Right lobe of liver (tissue), 6 donors: ENCODE measurements around the gene UNC5B. TPM values are rescaled to one million over a fixed set of nuclear protein-coding genes. Genes with fewer than 3 reads are reported as not detected.

ENCODE experiments used
- ATAC-seq, 4 donors: fragments of 200-7000 bp; cut with Tn5 transposase; one replicate each; pipeline ENCODE4 v1.9.1; 2020; ENCODE audit warnings: mild to moderate bottlenecking in 4 of 4, moderate library complexity in 4 of 4
- DNase-seq, 3 donors: peaks; one replicate each; pipeline ENCODE4 v3.0.0-alpha.2; 2020
- H3K27ac ChIP-seq, 3 donors: fragments of 200-600 bp; one replicate each; pipeline ENCODE4 v1.8.0; 2022
- H3K27me3 ChIP-seq, 2 donors: fragments of 200-600 bp; one replicate each; pipeline ENCODE4 v1.8.0; 2022
- H3K36me3 ChIP-seq, 4 donors: fragments of 200-600 bp; sonication (generic) in 1 of 4; one replicate each; pipeline versions ENCODE4 v1.5.1 to v1.8.0; 2017 to 2022; ENCODE audit warnings: control low read depth in 1 of 4
- H3K4me1 ChIP-seq, 4 donors: fragments of 200-600 bp; sonication (generic) in 1 of 4; one replicate each; pipeline versions ENCODE4 v1.5.1 to v1.8.0; 2017 to 2022; ENCODE audit warnings: control low read depth in 1 of 4
- H3K4me3 ChIP-seq, 3 donors: fragments of 200-600 bp; one replicate each; pipeline ENCODE4 v1.8.0; 2022
- H3K9me3 ChIP-seq, 4 donors: fragments of 200-600 bp; sonication (generic) in 1 of 4; one replicate each; pipeline versions ENCODE4 v1.5.1 to v1.8.0; 2017 to 2022; ENCODE audit warnings: control low read depth in 1 of 4
- POLR2A ChIP-seq: fragments of 450-650 bp; IDR thresholded peaks from one replicate; pipeline ENCODE4 v1.6.1; 2017; ENCODE audit warnings: antibody characterized with exemption, mild to moderate bottlenecking
- WGBS: methylation state at CpG from one replicate; pipeline ENCODE4 v1.1.6; 2018; ENCODE audit warnings: low coverage, low lambda C conversion rate; ENCODE audit not compliant: insufficient coverage; ENCODE audit errors: missing lambda C conversion rate; 5-methylcytosine and 5-hydroxymethylcytosine counted together
- intact Hi-C, 2 donors: fragments of 100-400 bp; cut with DNase I; formaldehyde crosslinking; loops; one replicate each; pipeline versions ENCODE4 v1.11.2 to v1.14.1; 2022
- total RNA-seq, 6 experiments: library from RNA; depleted of rRNA in 2 of 6; stranded (reverse); fragments of >200 nt in 2 of 6; fragmentation: NEBNext Ultra II Directional in 3 of 6; extraction: Animal tissue kit (Norgen Biotek cat#: 25700) in 3 of 6; gene quantifications; one replicate each; pipeline versions ENCODE4 v1.1.0 to v1.2.4, GENCODE V29; 2016 to 2023
- TF ChIP-seq, protein P1 (sequence below), 4 donors: fragments of 200-600 bp in 3 of 4; fragments of 450-650 bp in 1 of 4; IDR thresholded peaks; one replicate each; pipeline versions ENCODE4 v1.5.1 to v1.8.0; 2016 to 2022; ENCODE audit warnings: antibody characterized with exemption in 4 of 4, mild to moderate bottlenecking in 2 of 4
- donor health status: DM: no; HTN: yes; CAD: no.
- donor health status: DM: no; HTN: no; CAD: no.
- donor health status: DM: no; HTN: no; CAD: no.
- donor health status: DM: no; HTN: yes; CAD: no.
- donor health status: DM: no; HTN: yes; CAD: no.

Gene UNC5B
- total RNA-seq, 6 experiments from 2014 or later, result 1.0 to 6.2 (median 2.1) TPM

DNA sequence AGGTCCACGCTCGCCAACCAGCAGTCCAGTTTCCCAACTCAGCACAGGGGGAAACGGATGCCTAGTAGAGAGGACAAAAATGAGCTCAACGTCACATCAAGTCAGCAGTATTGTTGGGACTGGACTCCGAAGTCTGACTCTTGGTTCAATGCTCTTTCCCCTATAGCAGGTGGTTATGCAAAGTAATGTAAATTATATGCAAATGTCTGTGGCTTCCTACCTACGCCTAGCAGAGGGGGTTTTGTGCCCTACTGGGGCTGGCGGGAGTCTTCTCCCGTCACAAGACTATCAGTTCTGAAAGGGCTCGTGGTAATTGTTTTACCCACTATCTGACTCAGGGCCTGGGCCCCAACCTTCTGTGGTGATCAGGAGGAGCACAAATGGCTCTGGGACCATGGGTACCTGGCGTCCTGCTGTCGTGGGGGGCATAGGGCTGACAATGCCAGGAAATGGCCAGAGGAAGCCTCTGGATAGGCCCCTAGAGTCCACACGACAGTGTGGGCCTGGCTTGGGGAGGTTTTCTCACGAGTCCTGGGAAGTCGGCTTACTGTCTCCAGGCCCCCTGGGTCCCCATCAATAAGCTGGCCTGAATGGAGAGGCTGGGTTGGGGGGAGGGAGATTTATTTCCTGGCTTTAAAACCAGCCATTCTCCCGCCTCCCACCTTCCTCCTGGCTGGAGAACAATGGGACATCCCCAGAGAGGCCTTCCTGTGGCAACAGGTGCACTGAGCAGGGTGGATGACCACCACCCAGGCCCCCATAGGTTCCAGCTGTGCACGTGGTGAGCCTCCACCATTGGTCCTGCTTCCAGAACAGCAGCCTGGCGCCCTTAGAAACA is 41.8 kb downstream of the UNC5B start:
- Histone ChIP-seq H3K27ac (no peak overlapping the region), H3K9me3 (no peaks in the 10 kb centered on the region), H3K4me1 (no peaks in the 10 kb centered on the region), H3K36me3 (no peaks in the 10 kb centered on the region), H3K27me3 (no peaks in the 10 kb centered on the region), H3K4me3 (no peak overlapping the region)
- ATAC-seq (no peak), DNase-seq (no peak)
- 84% methylated on average over 10 of the region's 17 CpGs for WGBS
- intact Hi-C loops, result no loop called here
- TF ChIP-seq, protein P1, sequence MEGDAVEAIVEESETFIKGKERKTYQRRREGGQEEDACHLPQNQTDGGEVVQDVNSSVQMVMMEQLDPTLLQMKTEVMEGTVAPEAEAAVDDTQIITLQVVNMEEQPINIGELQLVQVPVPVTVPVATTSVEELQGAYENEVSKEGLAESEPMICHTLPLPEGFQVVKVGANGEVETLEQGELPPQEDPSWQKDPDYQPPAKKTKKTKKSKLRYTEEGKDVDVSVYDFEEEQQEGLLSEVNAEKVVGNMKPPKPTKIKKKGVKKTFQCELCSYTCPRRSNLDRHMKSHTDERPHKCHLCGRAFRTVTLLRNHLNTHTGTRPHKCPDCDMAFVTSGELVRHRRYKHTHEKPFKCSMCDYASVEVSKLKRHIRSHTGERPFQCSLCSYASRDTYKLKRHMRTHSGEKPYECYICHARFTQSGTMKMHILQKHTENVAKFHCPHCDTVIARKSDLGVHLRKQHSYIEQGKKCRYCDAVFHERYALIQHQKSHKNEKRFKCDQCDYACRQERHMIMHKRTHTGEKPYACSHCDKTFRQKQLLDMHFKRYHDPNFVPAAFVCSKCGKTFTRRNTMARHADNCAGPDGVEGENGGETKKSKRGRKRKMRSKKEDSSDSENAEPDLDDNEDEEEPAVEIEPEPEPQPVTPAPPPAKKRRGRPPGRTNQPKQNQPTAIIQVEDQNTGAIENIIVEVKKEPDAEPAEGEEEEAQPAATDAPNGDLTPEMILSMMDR (IDR thresholded peaks at IDR 0.05), result no peak
- TF ChIP-seq POLR2A, result no peak

DNA sequence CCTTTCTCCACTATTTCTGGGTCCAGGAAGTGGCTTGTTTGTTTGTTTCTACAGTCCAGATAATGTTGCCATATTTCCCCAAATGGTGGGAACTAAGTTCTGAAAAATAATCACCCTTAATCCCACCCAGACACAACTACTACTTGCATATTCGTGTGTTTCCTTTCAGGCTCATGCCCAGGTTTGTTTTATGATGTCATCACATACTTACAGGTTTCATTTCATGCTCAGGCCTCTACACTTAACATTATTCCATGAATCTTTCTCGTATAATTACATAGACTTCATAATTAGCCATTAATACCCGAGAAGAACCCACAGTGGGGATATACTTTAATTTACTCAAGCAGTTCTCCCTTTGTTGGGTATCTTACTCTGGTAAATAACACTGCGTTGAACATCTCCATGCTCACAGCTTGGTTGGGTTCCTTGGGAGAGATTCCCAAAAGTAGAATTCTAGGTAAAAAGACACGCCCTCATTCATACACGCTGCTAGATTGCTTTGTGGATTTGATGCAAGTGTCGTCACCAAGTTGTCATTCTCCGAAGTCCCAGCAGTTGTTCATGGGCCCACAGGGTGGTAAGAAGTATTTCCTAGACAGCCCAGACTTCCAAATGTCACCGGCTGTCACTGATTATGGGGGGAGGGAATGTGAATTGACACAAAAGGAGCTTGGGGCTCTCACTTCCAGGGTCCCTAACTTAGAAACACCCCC is 42.6 kb downstream of the UNC5B start:
- DNase-seq, result no peak
- no peaks in the 10 kb centered on the region for H3K36me3 ChIP-seq
- no peak for ATAC-seq
- intact Hi-C loops, result no loop called here
- no peak overlapping the region for H3K27ac ChIP-seq
- no peak overlapping the region for H3K4me3 ChIP-seq
- H3K4me1 ChIP-seq, result no peaks in the 10 kb centered on the region
- no peaks in the 10 kb centered on the region for H3K27me3 ChIP-seq
- TF ChIP-seq, protein P1 (IDR thresholded peaks at IDR 0.05), result no peak
- TF ChIP-seq POLR2A, result no peak
- 67% methylated on average over 7 of the region's 9 CpGs for WGBS
- H3K9me3 ChIP-seq, result no peaks in the 10 kb centered on the region

DNA sequence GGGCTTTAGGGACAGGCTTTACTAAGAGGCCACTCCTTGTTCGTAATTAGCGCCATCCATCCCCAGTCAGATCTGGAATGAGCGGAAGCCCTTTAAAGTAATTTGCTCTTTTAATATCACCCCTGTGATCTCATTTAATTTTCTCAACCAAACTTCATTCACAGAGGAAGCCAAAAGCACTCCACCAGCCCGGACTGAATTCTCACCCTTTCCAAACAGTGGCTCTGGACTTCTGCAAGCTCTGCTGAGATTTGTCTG is 43.1 kb downstream of the UNC5B start:
- Histone ChIP-seq H3K4me3 (no peak overlapping the region), H3K9me3 (no peaks in the 10 kb centered on the region), H3K27me3 (no peaks in the 10 kb centered on the region), H3K36me3 (no peaks in the 10 kb centered on the region), H3K27ac (no peak overlapping the region), H3K4me1 (no peaks in the 10 kb centered on the region)
- 74% methylated on average over 4 of the region's 4 CpGs for WGBS
- ATAC-seq, result no peak
- DNase-seq, result no peak
- TF ChIP-seq, protein P1 (IDR thresholded peaks at IDR 0.05), result no peak
- TF ChIP-seq POLR2A, result no peak
- intact Hi-C loops, result no loop called here

DNA sequence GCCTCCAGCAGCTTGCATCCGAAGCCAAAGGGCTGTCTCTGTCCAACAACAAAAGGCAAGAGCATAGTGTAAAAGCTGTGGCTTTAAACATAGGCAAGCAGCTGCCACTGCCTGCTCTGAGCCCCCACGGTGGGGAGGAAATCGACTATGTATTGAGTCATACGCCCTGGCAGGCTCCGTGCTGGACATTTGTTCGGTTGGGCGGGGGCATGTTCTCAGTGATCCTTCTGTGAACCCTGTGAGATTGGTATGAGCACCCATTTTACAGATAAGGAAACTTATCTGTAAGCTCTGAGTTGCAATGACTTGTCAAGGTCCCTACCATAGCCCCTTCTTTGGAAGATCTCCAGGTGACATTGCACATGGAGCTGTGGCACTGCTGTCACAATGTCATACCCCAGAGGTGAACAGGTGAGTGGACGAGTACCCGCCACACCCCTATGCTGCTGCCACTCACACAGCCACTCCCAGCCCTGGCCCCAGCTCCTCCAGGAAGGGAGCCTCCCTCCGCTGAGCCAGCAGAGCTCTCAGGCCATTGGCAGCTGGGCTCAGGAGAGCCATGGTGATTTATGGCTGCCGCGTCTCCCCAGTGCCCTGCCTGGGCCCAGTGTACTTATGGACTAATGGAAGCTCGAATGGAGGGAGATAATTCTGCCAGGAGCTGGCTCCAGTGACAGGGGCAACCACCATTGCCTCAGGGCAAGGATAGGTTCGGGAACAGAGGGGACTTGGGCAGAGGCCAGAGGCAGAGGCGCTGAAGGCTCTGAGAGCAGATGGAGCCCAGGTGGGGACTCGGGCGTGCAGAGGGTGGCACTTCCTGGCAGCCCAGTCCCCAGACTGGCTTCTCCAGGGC is 43.7 kb downstream of the UNC5B start:
- Histone ChIP-seq H3K27ac (no peak overlapping the region), H3K36me3 (no peaks in the 10 kb centered on the region), H3K9me3 (no peaks in the 10 kb centered on the region), H3K4me1 (no peaks in the 10 kb centered on the region), H3K27me3 (no peaks in the 10 kb centered on the region), H3K4me3 (no peak overlapping the region)
- ATAC-seq (no peak), DNase-seq (no peak)
- intact Hi-C loops, result no loop called here
- TF ChIP-seq, protein P1 (IDR thresholded peaks at IDR 0.05), result no peak
- TF ChIP-seq POLR2A, result no peak
- WGBS, result 56% methylated on average over 8 of the region's 17 CpGs
